Measurements from ENCODE around the gene C5AR2.
"Not testable (repeated sequence)": the region's sequence is repeated elsewhere in the genome, so short reads cannot be mapped to it uniquely, and the experiment has no call there.

The C5AR2 gene

DNA sequence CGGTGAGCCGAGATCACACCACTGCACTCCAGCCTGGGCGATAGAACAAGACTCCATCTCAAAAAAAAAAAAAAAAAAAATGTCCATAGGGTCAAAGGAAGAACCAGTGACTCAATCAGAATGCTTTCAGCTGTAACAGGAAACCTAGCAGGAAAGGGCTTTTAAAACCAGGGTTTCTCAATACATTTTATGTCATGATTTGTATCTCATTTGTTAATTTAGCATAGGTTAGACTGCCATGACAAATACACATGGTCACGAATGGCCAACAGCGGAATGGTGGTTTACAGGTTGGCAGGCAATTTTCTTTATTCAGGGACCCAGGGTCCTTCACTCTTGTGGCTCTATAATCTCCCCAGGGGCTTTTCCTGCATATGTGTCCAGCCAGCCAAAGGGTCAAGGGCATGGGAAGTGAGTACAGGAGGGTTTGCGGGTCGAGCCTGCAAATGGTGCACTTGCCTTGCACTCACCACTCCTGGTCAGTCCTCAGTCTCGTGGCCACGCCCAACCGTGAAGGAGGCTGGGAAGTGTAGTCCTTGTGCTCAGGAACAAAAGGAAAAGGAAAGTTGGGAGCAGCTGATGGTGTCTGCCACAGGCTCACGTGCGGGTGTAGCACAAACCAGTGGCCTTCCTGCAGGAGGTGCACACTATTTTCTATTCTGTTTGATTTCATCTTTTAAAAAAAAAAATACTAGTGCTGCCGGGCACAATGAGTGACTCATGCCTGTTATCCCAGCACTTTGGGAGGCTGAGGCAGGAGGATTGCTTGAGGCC lies 32.0 kb downstream of the C5AR2 start:
- no peak for DNase-seq (ENCODE audit: low spot score)

DNA sequence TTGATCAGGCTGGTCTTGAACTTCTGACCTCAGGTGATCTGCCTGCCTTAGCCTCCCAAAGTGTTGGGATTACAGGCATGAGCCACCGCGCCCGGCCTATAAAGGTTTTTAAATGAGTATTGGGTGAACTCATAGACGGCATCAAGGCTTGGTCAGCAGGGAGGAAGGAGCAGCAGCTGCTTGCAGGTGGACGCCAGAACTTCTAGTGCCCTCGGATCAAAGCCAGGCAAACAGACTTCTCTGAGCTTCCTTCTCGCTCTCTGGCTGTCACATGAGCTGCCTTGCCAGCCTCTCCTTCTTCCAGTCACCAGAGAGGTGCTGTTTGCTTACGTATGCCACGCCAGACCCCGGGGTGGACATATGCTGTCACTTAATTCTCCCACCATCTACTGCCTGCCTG lies 33.5 kb downstream of the C5AR2 start:
- DNase-seq (ENCODE audit: low spot score) = not testable (repeated sequence)

DNA sequence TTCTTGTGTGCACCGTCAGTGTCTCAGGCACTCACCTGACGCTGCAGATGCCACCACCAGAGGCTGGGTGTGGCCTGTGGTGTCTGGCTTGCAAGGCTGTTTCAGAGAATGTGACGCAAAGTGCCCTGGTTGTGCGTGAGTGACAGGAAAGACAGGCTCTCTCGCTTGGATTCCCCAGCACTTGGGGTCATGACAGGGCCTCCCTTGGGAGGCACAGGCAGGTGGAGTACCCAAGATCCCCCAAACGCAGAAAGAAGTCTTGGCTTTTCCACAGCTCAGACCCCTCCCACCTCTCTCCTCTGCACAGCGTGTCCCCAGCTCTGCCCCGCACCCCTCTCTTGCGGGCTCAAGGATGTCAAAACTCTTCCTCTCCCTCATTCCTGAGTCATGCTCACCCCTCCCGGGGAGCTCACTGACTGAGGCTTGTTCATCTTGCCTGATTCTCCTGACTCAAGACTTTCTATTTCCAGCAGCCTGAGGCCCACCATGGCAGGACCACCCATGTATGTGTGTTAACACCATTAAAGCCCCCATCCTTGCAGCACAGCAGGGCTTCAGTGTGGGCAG lies 38.2 kb downstream of the C5AR2 start:
- peak; percentile 74 for DNase-seq (ENCODE audit: low spot score)

DNA sequence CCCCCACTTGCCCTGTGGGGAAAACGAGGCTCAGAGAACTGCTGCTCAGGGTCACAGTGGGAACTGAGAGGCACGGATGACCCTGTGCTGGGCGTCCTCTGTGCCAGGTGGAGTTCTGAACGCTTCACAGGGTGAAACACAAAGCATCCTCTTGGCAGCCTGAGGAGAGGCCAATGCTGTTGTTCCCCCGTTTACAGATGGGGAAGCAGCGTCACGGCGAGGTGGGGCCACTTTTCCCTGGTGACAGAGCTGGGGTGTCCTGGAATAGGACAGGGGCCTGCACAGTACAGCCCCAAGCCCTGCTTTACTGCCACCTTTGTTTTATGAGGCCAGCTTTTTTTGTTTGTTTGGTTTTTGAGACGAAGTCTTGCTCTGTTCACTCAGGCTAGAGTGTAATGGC lies 39.3 kb downstream of the C5AR2 start:
- no peak for DNase-seq (ENCODE audit: low spot score)

DNA sequence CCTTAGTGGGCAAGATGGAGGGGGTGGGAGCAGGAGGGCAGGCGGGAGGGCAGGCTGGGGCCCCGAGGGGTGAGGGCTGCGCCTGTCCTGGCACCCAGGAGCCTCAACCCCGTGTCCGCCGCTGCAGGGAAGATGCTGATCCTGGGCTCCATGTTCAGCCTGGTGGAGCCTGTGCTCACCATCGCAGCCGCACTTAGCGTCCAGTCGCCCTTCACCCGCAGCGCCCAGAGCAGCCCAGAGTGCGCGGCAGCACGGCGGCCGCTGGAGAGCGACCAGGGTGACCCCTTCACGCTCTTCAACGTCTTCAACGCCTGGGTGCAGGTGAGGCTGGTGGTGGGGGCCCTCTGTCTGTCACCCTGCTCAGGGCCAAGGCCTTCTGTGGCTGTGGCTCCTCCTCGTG lies 40.6 kb downstream of the C5AR2 start:
- no peak for DNase-seq (ENCODE audit: low spot score)

DNA sequence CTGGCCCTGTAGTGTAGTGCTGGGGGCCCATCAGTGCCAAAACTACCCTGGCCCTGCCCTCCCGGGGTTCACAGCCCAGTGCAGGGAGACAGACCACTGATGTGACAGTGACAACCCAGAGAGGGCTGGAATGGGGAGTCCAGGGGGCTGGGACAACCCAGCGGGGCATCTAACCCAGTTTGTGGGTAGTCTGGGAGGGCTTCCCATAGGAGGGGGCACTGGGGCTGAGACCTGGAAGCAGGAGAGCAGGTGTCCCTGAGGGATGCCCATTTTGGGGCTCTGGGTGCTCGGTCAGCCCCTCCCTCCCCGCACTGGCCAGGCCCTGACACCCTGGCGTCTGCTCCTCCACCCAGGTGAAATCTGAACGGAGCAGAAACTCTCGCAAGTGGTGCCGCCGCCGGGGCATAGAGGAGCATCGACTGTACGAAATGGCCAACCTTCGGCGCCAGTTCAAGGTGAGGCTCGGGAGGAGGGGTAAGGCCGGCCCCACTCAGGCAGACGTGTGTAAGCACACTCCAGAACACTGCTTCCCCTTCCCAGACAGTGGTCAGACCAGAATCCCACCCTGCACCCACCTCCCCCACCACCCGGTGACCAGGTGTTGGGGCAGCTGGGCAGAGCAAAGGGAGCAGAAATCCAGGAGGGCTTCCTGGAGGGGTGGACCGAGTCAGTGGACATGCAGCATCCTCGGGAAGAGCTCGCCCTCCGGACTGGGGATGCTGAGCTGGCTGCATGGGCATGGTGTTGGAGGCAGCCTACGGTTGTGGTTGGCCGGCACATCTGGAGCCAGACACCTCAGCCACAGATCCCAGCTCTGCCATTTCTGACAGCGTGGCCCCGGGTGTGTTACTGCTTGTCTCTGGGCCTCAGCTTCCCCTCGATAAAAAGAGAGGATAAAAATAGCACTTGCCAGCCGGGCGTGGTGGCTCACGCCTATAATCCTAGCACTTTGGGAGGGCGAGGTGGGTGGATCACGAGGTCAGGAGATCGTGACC lies 41.6 kb downstream of the C5AR2 start:
- DNase-seq (ENCODE audit: low spot score) = no peak

DNA sequence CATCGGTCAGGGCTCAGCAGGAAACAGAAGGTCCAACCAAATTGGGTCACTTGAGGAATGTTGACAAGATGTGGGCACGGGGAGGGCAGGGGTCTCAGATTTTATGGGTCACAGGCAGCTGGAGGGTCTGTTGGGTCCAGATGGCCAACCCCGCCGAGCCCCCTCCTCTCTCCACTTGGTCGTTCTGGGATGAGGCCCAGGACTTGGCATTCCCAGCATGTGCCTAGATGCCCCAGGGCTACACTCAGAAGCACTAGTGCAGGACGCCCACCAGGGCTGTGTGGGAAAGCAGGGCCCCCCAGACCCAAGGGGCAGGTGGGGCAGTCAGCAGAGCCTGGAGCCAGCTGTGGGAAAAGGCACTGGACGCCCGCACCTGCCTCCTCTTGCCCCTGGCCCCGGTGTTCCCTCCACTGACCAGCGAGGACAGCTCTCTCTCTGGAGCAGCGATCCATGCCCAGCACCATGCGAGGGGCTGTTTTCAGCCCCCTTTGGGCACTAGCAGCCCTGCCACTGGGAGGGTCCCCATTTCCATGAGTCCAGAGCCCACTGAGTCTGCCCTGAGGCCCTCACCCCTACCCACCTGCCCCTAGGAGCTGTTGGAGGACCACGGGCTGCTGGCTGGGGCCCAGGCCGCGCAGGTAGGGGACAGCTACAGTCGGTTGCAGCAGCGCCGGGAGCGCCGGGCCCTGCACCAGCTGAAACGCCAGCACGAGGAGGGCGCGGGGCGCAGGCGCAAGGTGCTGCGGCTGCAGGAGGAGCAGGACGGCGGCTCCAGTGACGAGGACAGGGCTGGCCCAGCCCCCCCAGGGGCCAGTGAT lies 43.1 kb downstream of the C5AR2 start:
- DNase-seq (ENCODE audit: low spot score) = no peak

DNA sequence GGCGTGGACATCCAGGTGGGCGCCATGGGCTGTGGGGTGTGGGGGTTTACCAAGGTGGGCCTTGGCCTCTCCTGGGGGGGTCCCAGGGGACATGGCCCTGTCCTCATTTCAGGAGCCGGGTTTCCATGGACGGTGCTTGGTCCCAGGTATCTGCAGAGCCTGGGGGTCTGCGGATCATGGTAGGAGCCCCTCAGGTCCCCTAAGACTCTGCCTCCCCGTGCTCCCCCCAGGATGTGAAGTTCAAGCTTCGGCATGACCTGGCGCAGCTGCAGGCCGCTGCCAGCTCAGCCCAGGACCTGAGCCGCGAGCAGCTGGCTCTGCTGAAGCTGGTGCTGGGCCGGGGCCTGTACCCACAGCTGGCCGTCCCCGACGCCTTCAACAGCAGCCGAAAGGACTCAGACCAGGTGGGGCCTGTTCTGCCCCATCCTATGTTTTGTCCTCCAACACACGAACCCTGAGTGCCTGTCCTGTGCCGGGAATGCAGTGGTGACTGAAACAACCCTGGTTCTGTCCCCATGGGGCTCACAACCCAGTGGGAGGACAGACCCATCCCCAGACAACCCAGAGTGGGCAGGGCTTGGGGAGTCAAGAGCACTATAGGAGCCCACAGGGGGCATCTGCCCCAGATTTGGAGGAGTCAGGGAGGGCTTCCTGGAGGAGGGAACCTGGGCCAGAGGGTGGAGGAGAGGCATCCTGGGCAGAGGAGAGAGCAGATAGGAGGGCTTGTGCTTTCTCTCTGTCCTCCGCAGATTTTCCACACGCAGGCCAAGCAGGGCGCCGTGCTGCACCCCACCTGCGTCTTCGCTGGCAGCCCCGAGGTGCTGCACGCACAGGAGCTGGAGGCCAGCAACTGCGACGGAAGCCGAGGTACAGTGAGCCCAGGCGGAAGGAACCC lies 44.0 kb downstream of the C5AR2 start:
- DNase-seq (ENCODE audit: low spot score) = no peak

DNA sequence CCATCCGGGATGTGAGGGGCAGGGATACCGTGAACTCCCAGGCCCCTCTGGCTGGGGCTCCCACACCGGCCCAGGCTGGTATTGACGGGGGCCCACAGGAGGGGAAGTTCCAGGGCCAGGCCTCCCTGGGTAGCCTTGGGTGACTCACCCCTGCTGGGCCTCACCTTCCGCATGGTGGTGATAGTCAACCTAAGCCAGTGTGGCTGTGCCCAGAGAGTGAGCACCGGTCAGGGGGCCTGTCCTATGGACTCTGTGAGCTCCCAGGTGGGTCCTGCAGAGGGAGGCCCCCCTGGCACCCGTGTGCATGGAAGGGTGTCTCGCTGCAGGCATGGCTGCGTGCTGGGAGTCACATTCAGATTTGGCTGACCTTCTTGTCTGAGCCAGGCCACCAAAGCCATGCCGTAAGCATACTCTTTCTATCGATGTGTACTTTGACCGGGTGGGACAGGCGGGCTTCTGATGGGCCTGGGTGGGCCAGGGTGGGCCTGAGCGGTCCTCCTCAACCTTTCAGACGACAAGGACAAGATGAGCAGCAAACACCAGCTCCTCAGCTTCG lies 44.7 kb downstream of the C5AR2 start:
- DNase-seq (ENCODE audit: low spot score) = no peak

DNA sequence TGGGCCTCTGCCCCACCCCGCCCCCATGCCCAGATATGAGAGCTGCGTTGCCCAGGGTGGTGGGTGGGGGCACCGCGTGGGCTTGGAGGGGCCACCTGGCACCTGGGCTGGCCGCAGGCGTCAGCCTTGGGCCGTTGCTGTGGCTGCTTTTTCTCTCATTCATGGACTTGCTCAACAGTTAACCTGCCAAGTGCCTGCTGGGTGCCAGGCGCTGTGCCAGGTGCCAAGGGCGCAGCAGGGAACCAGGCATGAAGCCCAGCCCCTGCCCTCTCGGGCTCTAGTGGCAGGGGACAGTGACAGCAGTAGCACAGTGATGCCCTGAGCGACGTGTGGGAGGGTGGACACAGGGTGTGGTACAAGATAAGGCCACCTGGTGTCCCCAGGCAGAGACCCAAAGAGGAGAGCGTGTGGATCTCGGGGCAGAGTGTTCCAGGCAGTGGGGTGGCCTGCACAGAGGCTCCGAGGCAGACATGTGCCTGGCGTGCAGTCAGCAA lies 45.3 kb downstream of the C5AR2 start:
- no peak for DNase-seq (ENCODE audit: low spot score)

DNA sequence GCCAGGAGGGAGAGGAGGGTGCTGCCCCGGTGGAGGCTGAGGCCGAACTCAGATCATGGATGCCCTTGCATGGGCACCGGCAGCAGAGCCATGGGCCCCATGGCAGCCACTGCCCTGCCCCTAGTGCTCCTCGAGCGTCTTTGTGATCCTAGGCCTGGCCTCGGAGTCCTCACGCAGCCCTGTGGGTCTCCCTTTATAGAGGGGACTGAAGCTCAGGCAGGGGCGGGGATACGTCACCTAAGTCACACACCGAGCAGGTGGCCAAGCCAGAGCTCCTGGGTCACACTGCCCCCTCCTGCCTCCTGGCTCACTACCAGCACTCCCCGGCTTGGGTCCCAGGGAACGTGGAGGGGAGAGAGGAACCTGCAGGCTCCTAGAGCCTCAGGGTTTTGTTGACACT lies 45.8 kb downstream of the C5AR2 start:
- DNase-seq (ENCODE audit: low spot score) = no peak

DNA sequence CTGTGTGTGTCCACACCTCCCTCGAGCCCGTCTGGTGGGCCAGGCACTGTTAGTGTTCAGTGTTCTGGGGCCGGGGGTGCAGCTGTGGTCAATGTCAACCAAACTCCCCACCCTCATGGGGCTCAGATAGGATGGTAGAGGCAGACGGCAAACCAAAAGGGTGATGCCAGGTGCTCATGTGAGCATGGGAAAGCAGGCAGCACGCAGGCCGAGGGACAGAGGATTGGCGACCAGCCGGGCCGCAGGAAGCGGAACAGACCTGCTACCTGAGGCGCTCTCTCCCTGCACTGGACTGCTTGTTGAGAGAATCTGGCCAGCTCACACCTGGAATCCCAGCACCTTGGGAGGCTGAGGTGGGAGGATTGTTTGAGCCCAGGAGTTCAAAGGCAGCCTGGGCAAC lies 46.3 kb downstream of the C5AR2 start:
- DNase-seq (ENCODE audit: low spot score) = no peak

DNA sequence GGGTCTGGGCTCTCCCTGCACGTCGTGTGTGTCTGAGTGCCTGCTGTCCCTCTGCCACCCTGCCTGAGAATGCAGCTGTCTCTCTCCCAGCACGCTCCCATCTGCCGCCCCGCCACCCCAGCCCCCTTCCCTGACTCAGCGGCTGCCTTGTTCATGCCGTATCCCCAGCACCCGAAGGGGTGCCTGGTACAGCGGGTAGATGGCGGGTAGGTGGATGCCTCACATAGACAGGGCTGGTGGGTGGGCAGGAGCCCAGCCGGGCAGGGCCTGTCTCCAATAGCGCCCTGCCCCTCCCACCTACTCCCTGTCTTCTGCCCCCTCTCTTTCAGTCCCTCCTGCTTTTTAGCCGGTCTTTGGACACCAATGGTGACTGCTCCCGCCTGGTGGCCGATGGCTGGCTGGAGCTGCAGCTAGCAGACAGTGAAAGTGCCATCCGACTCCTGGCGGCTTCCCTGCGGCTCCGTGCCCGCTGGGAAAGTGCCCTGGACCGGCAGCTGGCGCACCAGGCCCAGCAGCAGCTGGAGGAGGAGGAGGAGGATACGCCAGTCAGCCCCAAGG lies 47.5 kb downstream of the C5AR2 start:
- no peak for DNase-seq (ENCODE audit: low spot score)

DNA sequence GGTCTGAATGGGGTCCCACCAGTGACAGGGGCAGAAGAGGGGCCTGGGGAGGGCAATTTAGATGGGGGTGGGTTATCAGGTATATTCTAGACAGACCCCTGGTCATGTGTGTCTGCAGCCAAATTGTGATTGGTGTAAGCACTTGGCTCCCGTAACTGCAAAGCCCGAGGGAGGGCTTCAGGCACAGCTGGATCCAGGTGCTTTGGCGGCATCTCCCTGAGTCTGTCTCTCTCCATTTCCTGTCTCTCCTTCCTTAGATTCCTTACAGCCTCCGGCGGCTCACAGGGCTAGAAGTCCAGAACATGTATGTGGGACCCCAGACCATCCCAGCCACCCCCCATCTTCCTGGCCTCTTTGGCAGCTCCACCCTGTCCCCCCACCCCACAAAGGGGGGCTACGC lies 48.6 kb downstream of the C5AR2 start:
- no peak for DNase-seq (ENCODE audit: low spot score)

DNA sequence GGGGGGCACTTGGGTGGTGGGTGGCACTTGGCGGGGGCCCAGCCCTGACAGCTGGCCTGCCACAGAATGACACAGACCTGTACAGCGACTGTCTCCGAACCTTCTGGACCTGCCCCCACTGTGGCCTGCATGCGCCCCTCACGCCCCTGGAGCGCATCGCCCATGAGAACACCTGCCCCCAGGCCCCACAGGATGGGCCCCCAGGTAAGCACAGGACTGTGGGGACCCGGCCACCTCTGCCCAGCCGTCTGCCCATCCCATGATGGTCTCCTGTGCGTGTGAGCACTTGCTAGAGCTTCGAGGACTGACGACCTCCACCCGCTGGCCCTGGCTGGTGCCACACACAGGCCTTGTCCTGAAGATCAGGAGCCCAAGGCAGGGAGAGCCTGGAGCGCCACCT lies 49.1 kb downstream of the C5AR2 start:
- DNase-seq (ENCODE audit: low spot score) = no peak

DNA sequence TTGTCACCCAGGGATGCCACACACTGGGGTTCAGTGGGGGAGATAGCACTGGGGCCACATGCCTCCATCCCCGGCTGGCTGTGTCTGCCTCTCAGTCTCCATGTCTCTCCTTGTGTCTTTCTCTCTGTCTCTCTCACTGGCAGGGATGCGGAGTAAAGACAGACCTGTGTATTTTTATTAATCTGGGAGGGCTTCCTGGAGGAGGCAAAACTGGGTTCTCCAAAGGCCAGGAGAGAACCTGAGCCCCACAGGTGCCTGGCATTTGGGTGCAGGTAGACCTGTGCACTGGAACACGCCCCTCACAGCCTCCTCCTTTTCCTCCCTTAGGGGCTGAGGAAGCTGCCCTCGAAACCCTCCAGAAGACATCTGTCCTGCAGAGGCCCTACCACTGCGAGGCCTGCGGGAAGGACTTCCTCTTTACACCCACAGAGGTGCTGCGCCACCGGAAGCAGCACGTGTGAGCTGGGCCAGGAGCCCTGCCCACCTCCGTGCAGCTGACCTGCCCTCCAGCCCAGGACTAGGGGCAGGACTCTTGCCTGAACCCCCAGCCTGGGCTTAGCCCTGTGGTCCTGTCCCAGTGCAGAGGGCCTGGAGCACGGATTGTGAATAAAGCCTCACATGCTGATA lies 49.8 kb downstream of the C5AR2 start:
- DNase-seq (ENCODE audit: low spot score) = no peak

DNA sequence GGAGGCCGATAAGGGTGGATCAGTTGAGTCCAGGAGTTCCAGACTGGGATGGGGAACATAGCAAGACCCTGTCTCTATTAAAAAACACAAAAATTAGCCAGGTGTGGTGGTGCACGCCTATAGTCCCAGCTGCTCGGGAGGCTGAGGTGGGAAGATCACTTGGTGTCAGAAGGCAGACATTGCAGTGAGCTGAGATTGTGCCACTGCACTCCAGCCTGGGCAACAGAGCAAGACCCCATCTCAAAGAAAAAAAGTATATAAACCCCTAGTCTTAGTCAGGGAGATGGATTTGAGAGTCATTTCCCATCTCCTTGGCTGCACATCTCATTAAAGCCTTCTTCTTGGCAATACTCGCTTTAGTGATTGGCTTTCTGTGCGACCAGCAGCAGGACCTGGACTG lies 51.9 kb downstream of the C5AR2 start:
- not testable (repeated sequence) for DNase-seq (ENCODE audit: low spot score)

DNA sequence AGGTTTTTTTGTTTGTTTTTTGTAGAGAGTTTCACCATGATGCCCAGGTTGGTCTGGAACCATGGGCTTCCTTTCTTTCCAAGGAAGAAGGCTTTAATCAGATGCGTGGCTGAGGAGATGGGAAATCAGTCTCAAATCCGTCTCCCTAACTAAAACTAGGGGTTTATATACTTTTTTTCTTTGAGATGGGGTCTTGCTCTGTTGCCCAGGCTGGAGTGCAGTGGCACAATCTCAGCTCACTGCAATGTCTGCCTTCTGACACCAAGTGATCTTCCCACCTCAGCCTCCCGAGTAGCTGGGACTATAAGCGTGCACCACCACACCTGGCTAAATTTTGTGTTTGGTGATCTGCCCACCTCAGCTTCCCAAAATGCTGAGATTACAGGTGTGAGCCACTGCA lies 52.6 kb downstream of the C5AR2 start:
- DNase-seq (ENCODE audit: low spot score) = not testable (repeated sequence)

DNA sequence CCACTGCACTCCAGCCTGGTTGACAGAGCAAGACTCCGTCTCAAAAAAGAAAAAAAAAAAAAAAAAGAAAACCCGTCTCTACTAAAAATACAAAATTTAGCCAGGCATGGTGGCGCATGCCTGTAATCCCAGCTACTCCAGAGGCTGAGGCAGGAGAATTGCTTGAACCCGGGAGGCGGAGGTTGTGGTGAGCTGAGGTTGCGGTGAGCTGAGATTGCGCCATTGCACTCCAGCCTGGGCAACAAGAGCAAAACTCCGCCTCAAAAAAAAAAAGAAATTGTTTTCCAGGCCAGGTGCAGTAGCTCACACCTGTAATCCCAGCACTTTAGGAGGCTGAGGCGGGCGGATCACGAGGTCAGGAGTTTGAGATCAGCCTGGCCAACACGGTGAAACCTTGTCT lies 54.6 kb downstream of the C5AR2 start:
- DNase-seq (ENCODE audit: low spot score) = not testable (repeated sequence)

DNA sequence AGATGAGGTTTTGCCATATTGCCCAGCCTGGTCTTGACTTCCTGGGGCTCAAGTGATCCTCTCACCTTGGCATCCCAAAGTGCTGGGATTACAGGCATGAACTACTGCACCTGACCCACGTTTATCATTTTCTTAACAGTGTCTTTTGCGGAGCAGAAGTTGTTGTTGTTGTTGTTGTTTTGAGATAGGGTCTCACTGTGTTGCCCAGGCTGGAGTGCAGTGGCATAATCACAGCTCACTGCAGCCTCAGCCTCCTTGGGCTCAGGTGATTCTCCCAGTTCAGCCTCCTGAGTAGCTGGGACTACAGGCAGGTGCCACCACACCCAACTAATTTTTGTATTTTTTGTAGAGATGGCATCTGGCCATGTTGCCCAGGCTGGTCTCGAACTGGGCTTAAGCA lies 55.6 kb downstream of the C5AR2 start:
- DNase-seq (ENCODE audit: low spot score) = not testable (repeated sequence)
